ENCODE measurements around the gene FAM107B.

- TF ChIP-seq POLR2AphosphoS5 (IDR thresholded peaks at IDR 0.05; ENCODE audit: insufficient read depth, low read depth, low read length) (no peak), EZH2 (IDR thresholded peaks at IDR 0.05; ENCODE audit: borderline replicate concordance, low read depth, low read length, severe bottlenecking) (no peak)
Measured at GRCh38 chr10:14774797-14775196, at the start of gene FAM107B.

Measured in endothelial cell of umbilical vein (primary cell).